Muscle of leg (tissue), 11 donors: ENCODE data around the gene EEFSEC. TPM values are rescaled to one million over a fixed set of nuclear protein-coding genes. Genes with fewer than 3 reads are reported as not detected.

Experiments used
- DNase-seq: peaks from one replicate; pipeline ENCODE4 v3.0.0; 2013
- H3K27ac ChIP-seq: one replicate; pipeline ENCODE4 v1.5.1; 2013; ENCODE audit warnings: mild to moderate bottlenecking, low read length, control low read depth
- H3K27me3 ChIP-seq: one replicate; pipeline ENCODE4 v1.6.1; 2013; ENCODE audit warnings: low read length; ENCODE audit not compliant: control insufficient read depth, insufficient read depth
- H3K36me3 ChIP-seq: one replicate; pipeline ENCODE4 v1.6.1; 2013; ENCODE audit warnings: low read length; ENCODE audit not compliant: control insufficient read depth, insufficient read depth
- H3K4me1 ChIP-seq: one replicate; pipeline ENCODE4 v1.6.1; 2013; ENCODE audit warnings: low read length; ENCODE audit not compliant: control insufficient read depth, insufficient read depth
- H3K4me3 ChIP-seq: one replicate; pipeline ENCODE4 v1.5.1; 2013; ENCODE audit warnings: low read length, control low read depth
- H3K9me3 ChIP-seq: replicated peaks from 2 replicates; pipeline ENCODE4 v1.6.1; 2013; ENCODE audit warnings: low read depth, low read length; ENCODE audit not compliant: control insufficient read depth
- WGBS: methylation state at CpG from one replicate; pipeline ENCODE4 v1.1.5; 2013; ENCODE audit warnings: missing lambda C conversion rate; ENCODE audit not compliant: insufficient coverage; 5-methylcytosine and 5-hydroxymethylcytosine counted together
- polyA plus RNA-seq, 8 donors: library from polyadenylated mRNA; unstranded; fragments of 120-200 nt; gene quantifications; one replicate each; pipeline versions ENCODE4 v1.2.1 to v1.2.3, GENCODE V29; 2013; ENCODE audit warnings: inconsistent platforms in 1 of 8, low replicate concordance in 1 of 8; ENCODE audit not compliant: insufficient read length in 8 of 8, insufficient read depth in 1 of 8
- total RNA-seq: library from RNA; stranded (reverse); fragments of 120-200 nt; gene quantifications from one replicate; pipeline ENCODE4 v1.2.4, GENCODE V29; 2013

The EEFSEC gene
- total and polyA plus RNA-seq, 9 donors, result 5.5 to 20.9 (median 16.9) TPM

- Histone ChIP-seq H3K27me3 (no peaks in the 10 kb centered on the region), H3K4me3 (no peak overlapping the region), H3K9me3 (peaks cover 6% of the 10 kb centered on the region), H3K36me3 (no peaks in the 10 kb centered on the region), H3K4me1 (no peaks in the 10 kb centered on the region), H3K27ac (no peak overlapping the region)
- WGBS, result 93% methylated on average over 3 of the region's 4 CpGs
- DNase-seq, result no peak
Observed at GRCh38 chr3:128419311-128419710, 266.0 kb downstream of the EEFSEC start.

DNA sequence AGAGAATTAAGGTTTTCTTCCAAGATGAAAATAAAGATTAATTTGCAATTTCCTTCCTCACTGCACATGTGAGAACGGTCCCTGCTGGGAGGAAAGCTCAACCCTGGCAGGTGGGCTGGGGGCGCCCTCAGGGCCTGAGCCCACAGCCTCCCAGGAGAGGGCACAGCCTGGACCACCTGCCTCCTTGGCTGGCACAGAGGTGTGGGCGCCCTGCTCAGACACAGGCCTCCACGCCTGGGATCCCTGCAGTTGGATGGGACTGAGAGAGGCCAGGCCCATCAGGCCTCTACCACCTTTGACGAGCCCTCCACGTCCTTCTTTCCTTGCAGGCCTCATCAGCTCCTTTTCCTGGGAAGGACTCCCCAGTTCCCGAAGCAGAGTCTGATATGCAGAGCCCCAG, 267.0 kb downstream of the EEFSEC start:
- H3K4me3 ChIP-seq, result no peak overlapping the region
- H3K27me3 ChIP-seq, result peaks cover under 1% of the 10 kb centered on the region
- 93% methylated on average over 2 of the region's 7 CpGs for WGBS
- DNase-seq, result no peak
- H3K9me3 ChIP-seq, result peaks cover 6% of the 10 kb centered on the region
- H3K4me1 ChIP-seq, result no peaks in the 10 kb centered on the region
- H3K27ac ChIP-seq, result no peak overlapping the region
- no peaks in the 10 kb centered on the region for H3K36me3 ChIP-seq

DNA sequence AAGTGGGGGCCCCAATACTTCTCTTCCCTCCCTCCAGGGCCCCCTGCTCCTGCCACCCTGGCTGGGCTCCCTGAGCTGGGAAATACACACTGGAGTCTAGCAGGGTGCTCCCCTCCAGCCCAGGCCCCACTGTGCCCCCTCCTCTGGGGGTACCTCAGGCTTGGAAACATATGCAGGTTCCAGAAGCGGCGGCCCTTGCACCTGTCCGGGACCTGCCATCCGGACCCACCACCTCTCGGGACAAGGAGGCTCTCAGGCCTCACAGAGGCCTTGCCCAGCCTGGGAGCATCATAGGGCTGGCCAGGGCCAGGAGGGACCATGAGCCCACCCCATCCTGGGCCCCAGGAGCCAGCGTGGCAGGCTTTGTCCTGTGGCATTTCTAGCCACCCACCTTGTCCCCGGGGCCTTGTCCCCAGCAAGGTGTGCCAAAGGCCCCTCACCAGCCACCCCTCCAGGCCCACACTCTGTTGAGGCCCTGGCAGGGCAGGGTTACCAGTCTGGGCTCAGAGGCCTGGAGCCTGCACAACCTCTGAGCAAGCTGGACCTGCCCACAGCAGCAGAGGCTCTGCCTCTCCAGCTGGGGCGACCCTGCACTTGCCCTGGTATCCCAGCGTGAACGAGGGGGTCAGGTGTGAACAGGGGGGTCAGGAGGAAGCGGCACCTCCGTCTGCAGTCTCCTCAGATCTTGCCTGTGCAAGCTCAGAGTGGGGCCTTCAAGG, 267.6 kb downstream of the EEFSEC start:
- WGBS, result 70% methylated on average over 12 of the region's 12 CpGs
- no peak overlapping the region for H3K27ac ChIP-seq
- H3K36me3 ChIP-seq, result no peaks in the 10 kb centered on the region
- no peak for DNase-seq
- H3K9me3 ChIP-seq, result peaks cover 6% of the 10 kb centered on the region
- peaks cover under 1% of the 10 kb centered on the region for H3K4me1 ChIP-seq
- no peak overlapping the region for H3K4me3 ChIP-seq
- peaks cover 6% of the 10 kb centered on the region for H3K27me3 ChIP-seq

DNA sequence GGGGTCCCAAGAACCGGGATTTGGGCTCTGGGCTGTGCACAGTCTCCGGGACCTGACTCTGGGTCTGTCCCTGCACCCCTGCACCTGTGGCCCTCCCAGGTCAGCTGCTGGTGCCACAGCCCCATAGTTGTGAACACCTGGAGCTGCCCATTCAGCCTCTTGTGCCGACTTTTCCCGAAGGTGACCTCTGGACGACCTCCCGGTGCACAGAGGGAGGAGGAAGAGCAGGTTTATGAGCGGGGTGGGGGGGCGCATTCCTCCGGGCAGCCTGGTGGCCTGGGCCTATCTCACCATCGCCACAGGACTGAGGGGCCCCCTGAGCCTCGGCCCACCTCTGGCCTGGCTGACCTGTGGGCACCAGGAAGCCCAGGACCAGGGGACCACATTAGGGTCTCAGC, 268.2 kb downstream of the EEFSEC start:
- no peak for DNase-seq
- Histone ChIP-seq H3K9me3 (peaks cover 6% of the 10 kb centered on the region), H3K4me3 (no peak overlapping the region), H3K27ac (no peak overlapping the region), H3K27me3 (peaks cover 10% of the 10 kb centered on the region), H3K36me3 (no peaks in the 10 kb centered on the region), H3K4me1 (peaks cover 5% of the 10 kb centered on the region)
- WGBS, result 23% methylated on average over 5 of the region's 11 CpGs

GRCh38 chr3:128421966-128422365, 268.7 kb downstream of the EEFSEC start:
- Histone ChIP-seq H3K27me3 (peaks cover 13% of the 10 kb centered on the region), H3K4me1 (peaks cover 7% of the 10 kb centered on the region), H3K36me3 (no peaks in the 10 kb centered on the region), H3K4me3 (no peak overlapping the region), H3K27ac (no peak overlapping the region), H3K9me3 (peaks cover 6% of the 10 kb centered on the region)
- no peak for DNase-seq
- 84% methylated on average over 7 of the region's 7 CpGs for WGBS

DNA sequence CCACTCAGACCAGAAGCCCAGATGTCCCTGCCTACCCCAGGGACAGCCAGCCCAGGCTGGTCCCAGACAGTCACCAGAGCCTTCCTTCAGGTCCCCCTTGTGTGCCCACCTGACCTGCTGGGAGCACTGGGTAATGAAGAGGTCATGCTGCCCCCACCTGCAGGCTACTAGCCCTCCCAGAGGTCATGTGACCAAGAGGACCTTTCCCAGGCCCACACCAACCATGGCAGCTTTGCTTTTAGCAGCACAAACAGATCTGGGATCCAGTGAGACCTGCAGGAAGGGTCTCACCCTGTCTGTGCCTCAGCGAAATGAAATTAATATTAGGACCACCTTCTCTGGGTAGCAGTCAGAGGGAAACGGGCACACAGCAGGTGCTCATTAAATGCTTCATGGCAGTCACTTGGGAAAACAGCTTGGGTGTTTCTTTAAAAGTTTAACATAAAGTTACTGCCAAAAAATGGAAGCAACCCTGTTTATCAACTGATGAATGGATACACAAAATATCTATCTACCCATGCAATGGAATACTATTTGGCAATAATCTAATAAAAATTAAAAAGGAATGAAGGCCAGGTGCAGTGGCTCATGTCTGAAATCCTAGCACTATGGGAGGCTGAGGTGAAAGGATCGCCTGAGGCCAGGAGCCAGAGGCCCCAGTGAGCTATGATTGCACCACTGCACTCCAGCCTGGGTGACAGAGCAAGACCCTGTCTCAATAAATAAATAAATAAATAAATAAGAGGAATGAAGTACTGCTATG, 269.7 kb downstream of the EEFSEC start:
- Histone ChIP-seq H3K27ac (no peak overlapping the region), H3K9me3 (peaks cover 6% of the 10 kb centered on the region), H3K4me3 (no peak overlapping the region), H3K27me3 (peaks cover 19% of the 10 kb centered on the region), H3K36me3 (no peaks in the 10 kb centered on the region), H3K4me1 (peaks cover 7% of the 10 kb centered on the region)
- 84% methylated on average over 2 of the region's 3 CpGs for WGBS
- DNase-seq, result no peak

- H3K36me3 ChIP-seq, result no peaks in the 10 kb centered on the region
- H3K27ac ChIP-seq, result no peak overlapping the region
- DNase-seq, result no peak
- peaks cover 6% of the 10 kb centered on the region for H3K9me3 ChIP-seq
- 81% methylated on average over 5 of the region's 7 CpGs for WGBS
- H3K4me3 ChIP-seq, result no peak overlapping the region
- H3K4me1 ChIP-seq, result peaks cover 7% of the 10 kb centered on the region
- peaks cover 25% of the 10 kb centered on the region for H3K27me3 ChIP-seq
Observed at GRCh38 chr3:128423525-128424147, 270.4 kb downstream of the EEFSEC start.

- no peak overlapping the region for H3K4me3 ChIP-seq
- H3K36me3 ChIP-seq, result no peaks in the 10 kb centered on the region
- H3K9me3 ChIP-seq, result no peaks in the 10 kb centered on the region
- DNase-seq, result no peak
- 60% methylated on average over 6 of the region's 14 CpGs for WGBS
- H3K4me1 ChIP-seq, result peaks cover 7% of the 10 kb centered on the region
- no peak overlapping the region for H3K27ac ChIP-seq
- peaks cover 30% of the 10 kb centered on the region for H3K27me3 ChIP-seq
Observed at GRCh38 chr3:128424508-128425069, 271.3 kb downstream of the EEFSEC start.

DNA sequence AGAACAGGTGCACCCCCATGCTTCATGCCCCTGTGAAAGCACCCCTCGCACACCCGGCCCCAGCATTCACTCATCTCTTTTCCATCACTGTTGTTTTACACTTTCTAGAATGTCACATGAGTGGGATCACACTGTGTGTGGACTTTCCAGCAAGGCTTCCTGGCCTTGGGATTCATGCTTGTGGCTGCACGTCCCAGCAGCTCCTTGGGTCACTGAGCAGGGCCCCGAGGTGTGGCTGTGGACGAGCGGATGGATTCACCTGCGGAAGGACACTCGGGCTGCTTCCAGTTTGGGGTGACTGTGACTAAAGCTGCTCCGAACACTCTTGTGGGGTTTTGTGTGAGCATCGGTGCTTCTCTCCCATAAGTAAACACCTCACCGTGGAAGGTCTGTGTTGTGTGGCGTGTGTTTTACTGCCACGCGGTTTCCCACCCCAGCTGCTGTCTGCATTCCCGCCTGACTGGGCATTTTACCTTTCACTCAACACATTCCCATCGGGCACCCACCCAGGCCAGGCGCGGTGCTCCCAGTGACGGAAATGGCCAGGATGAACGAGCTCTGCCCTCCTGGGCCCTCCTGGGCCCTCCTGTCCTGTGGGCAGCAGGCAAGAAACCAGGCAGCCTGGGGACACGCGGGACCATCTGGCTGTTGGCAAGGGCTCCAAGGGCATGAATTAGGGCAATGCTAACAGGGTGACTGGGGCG, 272.0 kb downstream of the EEFSEC start:
- H3K27ac ChIP-seq, result no peak overlapping the region
- 89% methylated on average over 15 of the region's 23 CpGs for WGBS
- H3K9me3 ChIP-seq, result no peaks in the 10 kb centered on the region
- H3K27me3 ChIP-seq, result peaks cover 37% of the 10 kb centered on the region
- H3K4me1 ChIP-seq, result peaks cover 7% of the 10 kb centered on the region
- DNase-seq, result no peak
- no peak overlapping the region for H3K4me3 ChIP-seq
- no peaks in the 10 kb centered on the region for H3K36me3 ChIP-seq

- Histone ChIP-seq H3K27me3 (peaks cover 42% of the 10 kb centered on the region), H3K4me3 (no peak overlapping the region)
- WGBS, result 74% methylated on average over 8 of the region's 8 CpGs
Observed at GRCh38 chr3:128425846-128426127, 272.5 kb downstream of the EEFSEC start.

More at GRCh38 chr3:128425846-128426127, 272.5 kb downstream of the EEFSEC start:
- Histone ChIP-seq H3K27ac (no peak overlapping the region), H3K4me1 (peaks cover 7% of the 10 kb centered on the region), H3K36me3 (no peaks in the 10 kb centered on the region), H3K9me3 (no peaks in the 10 kb centered on the region)
- DNase-seq, result no peak
